Stimulated activated naive CD8-positive, alpha-beta T cell treated with anti-CD3 and anti-CD28 coated beads, Interleukin-15, Interleukin-2, amounts not matched to agents 100 ng/mL and 50 ng/mL, for 24 hours (primary cell): ENCODE measurements around the gene SH3BP5.

Experiments used
- H3K27ac Mint-ChIP-seq: one replicate; pipeline ENCODE4 v1.8.0; 2021; ENCODE audit warnings: mild to moderate bottlenecking, mixed read lengths
- H3K27me3 Mint-ChIP-seq: one replicate; pipeline ENCODE4 v1.8.0; 2021; ENCODE audit warnings: mixed read lengths
- H3K36me3 Mint-ChIP-seq: one replicate; pipeline ENCODE4 v1.8.0; 2021; ENCODE audit warnings: low read depth, mixed read lengths
- H3K4me1 Mint-ChIP-seq: one replicate; pipeline ENCODE4 v1.8.0; 2021; ENCODE audit warnings: low read depth, mixed read lengths
- H3K4me3 Mint-ChIP-seq: one replicate; pipeline ENCODE4 v1.8.0; 2021; ENCODE audit warnings: mild to moderate bottlenecking, mixed read lengths
- H3K9me3 Mint-ChIP-seq: one replicate; pipeline ENCODE4 v1.8.0; 2021; ENCODE audit warnings: mixed read lengths

Gene SH3BP5

GRCh38 chr3:15337963-15338362, 5.6 kb upstream of the SH3BP5 start:
- H3K4me1 Mint-ChIP-seq, result peaks cover 32% of the 10 kb centered on the region

GRCh38 chr3:15336057-15336456, 3.7 kb upstream of the SH3BP5 start:
- H3K27me3 Mint-ChIP-seq, result peaks cover 3% of the 10 kb centered on the region
- H3K9me3 Mint-ChIP-seq, result no peaks in the 10 kb centered on the region
- no peak overlapping the region for H3K27ac Mint-ChIP-seq
- peaks cover 38% of the 10 kb centered on the region for H3K4me1 Mint-ChIP-seq
- no peak overlapping the region for H3K4me3 Mint-ChIP-seq
- H3K36me3 Mint-ChIP-seq, result no peaks in the 10 kb centered on the region

More at GRCh38 chr3:15337963-15338362, 5.6 kb upstream of the SH3BP5 start:
- no peaks in the 10 kb centered on the region for H3K36me3 Mint-ChIP-seq
- H3K27ac Mint-ChIP-seq, result no peak overlapping the region
- no peak overlapping the region for H3K4me3 Mint-ChIP-seq
- no peaks in the 10 kb centered on the region for H3K27me3 Mint-ChIP-seq
- H3K9me3 Mint-ChIP-seq, result no peaks in the 10 kb centered on the region

GRCh38 chr3:15333956-15334263, 1.5 kb upstream of the SH3BP5 start:
- peaks cover 3% of the 10 kb centered on the region for H3K27me3 Mint-ChIP-seq
- no peaks in the 10 kb centered on the region for H3K36me3 Mint-ChIP-seq
- no peak overlapping the region for H3K4me3 Mint-ChIP-seq
- H3K27ac Mint-ChIP-seq, result no peak overlapping the region
- H3K9me3 Mint-ChIP-seq, result no peaks in the 10 kb centered on the region
- H3K4me1 Mint-ChIP-seq, result peaks cover 29% of the 10 kb centered on the region

GRCh38 chr3:15333099-15333955, 941 bp upstream of the SH3BP5 start:
- H3K4me3 Mint-ChIP-seq, result peak overlapping the region; percentile 87
- H3K4me1 Mint-ChIP-seq, result peaks cover 28% of the 10 kb centered on the region
- peaks cover 3% of the 10 kb centered on the region for H3K27me3 Mint-ChIP-seq
- no peak overlapping the region for H3K27ac Mint-ChIP-seq
- H3K9me3 Mint-ChIP-seq, result no peaks in the 10 kb centered on the region
- no peaks in the 10 kb centered on the region for H3K36me3 Mint-ChIP-seq

- H3K36me3 Mint-ChIP-seq, result peaks cover 5% of the 10 kb centered on the region
- H3K4me3 Mint-ChIP-seq, result peak overlapping the region; percentile 84
- H3K9me3 Mint-ChIP-seq, result no peaks in the 10 kb centered on the region
- H3K27me3 Mint-ChIP-seq, result peaks cover 3% of the 10 kb centered on the region
- peak overlapping the region; percentile 57 for H3K27ac Mint-ChIP-seq
- peaks cover 42% of the 10 kb centered on the region for H3K4me1 Mint-ChIP-seq
Measured at GRCh38 chr3:15331606-15332404, 581 bp downstream of the SH3BP5 start.

- peak overlapping the region; percentile 84 for H3K4me3 Mint-ChIP-seq
Measured at GRCh38 chr3:15331072-15331605, 1.2 kb downstream of the SH3BP5 start.

GRCh38 chr3:15330031-15330596, 2.3 kb downstream of the SH3BP5 start:
- Mint-ChIP-seq H3K27me3 (peaks cover 3% of the 10 kb centered on the region), H3K9me3 (no peaks in the 10 kb centered on the region), H3K4me1 (peaks cover 45% of the 10 kb centered on the region), H3K4me3 (no peak overlapping the region), H3K27ac (no peak overlapping the region), H3K36me3 (peaks cover 5% of the 10 kb centered on the region)

More at GRCh38 chr3:15331072-15331605, 1.2 kb downstream of the SH3BP5 start:
- Mint-ChIP-seq H3K36me3 (peaks cover 5% of the 10 kb centered on the region), H3K4me1 (peaks cover 45% of the 10 kb centered on the region), H3K27me3 (peaks cover 3% of the 10 kb centered on the region), H3K9me3 (no peaks in the 10 kb centered on the region), H3K27ac (peak overlapping the region; percentile 57)

GRCh38 chr3:15329046-15330005, 3.1 kb downstream of the SH3BP5 start:
- Mint-ChIP-seq H3K4me1 (peaks cover 52% of the 10 kb centered on the region), H3K4me3 (no peak overlapping the region), H3K27me3 (peaks cover 3% of the 10 kb centered on the region), H3K9me3 (no peaks in the 10 kb centered on the region), H3K36me3 (peaks cover 5% of the 10 kb centered on the region), H3K27ac (no peak overlapping the region)

- no peak overlapping the region for H3K4me3 Mint-ChIP-seq
Measured at GRCh38 chr3:15327941-15328340, 4.4 kb downstream of the SH3BP5 start.

GRCh38 chr3:15326673-15327072, 5.7 kb downstream of the SH3BP5 start:
- H3K4me1 Mint-ChIP-seq, result peaks cover 41% of the 10 kb centered on the region
- H3K4me3 Mint-ChIP-seq, result no peak overlapping the region
- no peak overlapping the region for H3K27ac Mint-ChIP-seq
- H3K36me3 Mint-ChIP-seq, result peaks cover 5% of the 10 kb centered on the region
- peaks cover 3% of the 10 kb centered on the region for H3K27me3 Mint-ChIP-seq
- no peaks in the 10 kb centered on the region for H3K9me3 Mint-ChIP-seq

More at GRCh38 chr3:15327941-15328340, 4.4 kb downstream of the SH3BP5 start:
- Mint-ChIP-seq H3K36me3 (peaks cover 5% of the 10 kb centered on the region), H3K9me3 (no peaks in the 10 kb centered on the region), H3K27me3 (peaks cover 3% of the 10 kb centered on the region), H3K27ac (no peak overlapping the region), H3K4me1 (peaks cover 45% of the 10 kb centered on the region)

- Mint-ChIP-seq H3K9me3 (no peaks in the 10 kb centered on the region), H3K36me3 (peaks cover 5% of the 10 kb centered on the region), H3K4me3 (no peak overlapping the region), H3K4me1 (peaks cover 40% of the 10 kb centered on the region), H3K27ac (no peak overlapping the region), H3K27me3 (no peaks in the 10 kb centered on the region)
Measured at GRCh38 chr3:15326037-15326436, 6.3 kb downstream of the SH3BP5 start.

GRCh38 chr3:15325228-15325627, 7.2 kb downstream of the SH3BP5 start:
- Mint-ChIP-seq H3K9me3 (no peaks in the 10 kb centered on the region), H3K4me3 (no peak overlapping the region), H3K36me3 (peaks cover 5% of the 10 kb centered on the region), H3K27me3 (no peaks in the 10 kb centered on the region), H3K27ac (no peak overlapping the region), H3K4me1 (peaks cover 45% of the 10 kb centered on the region)

- H3K36me3 Mint-ChIP-seq, result peaks cover 5% of the 10 kb centered on the region
- no peak overlapping the region for H3K4me3 Mint-ChIP-seq
- H3K27ac Mint-ChIP-seq, result no peak overlapping the region
- H3K4me1 Mint-ChIP-seq, result peaks cover 53% of the 10 kb centered on the region
- H3K9me3 Mint-ChIP-seq, result no peaks in the 10 kb centered on the region
- H3K27me3 Mint-ChIP-seq, result no peaks in the 10 kb centered on the region
Measured at GRCh38 chr3:15324379-15324808, 8.0 kb downstream of the SH3BP5 start.

GRCh38 chr3:15323063-15323462, 9.3 kb downstream of the SH3BP5 start:
- Mint-ChIP-seq H3K36me3 (peaks cover 5% of the 10 kb centered on the region), H3K27me3 (no peaks in the 10 kb centered on the region), H3K4me3 (no peak overlapping the region), H3K27ac (no peak overlapping the region), H3K4me1 (peaks cover 54% of the 10 kb centered on the region), H3K9me3 (no peaks in the 10 kb centered on the region)
